GM18519 (cell line): ENCODE data around the gene SLC13A4.
"Not testable (repeated sequence)": the region's sequence is repeated elsewhere in the genome, so short reads cannot be mapped to it uniquely, and the experiment has no call there.

Source experiments
- ATAC-seq: cut with Tn5 transposase; IDR thresholded peaks from one replicate; pipeline ENCODE4 v1.9.1; 2021; ENCODE audit warnings: mild to moderate bottlenecking, moderate library complexity; ENCODE audit not compliant: unreplicated experiment, low FRiP score

Gene SLC13A4

DNA sequence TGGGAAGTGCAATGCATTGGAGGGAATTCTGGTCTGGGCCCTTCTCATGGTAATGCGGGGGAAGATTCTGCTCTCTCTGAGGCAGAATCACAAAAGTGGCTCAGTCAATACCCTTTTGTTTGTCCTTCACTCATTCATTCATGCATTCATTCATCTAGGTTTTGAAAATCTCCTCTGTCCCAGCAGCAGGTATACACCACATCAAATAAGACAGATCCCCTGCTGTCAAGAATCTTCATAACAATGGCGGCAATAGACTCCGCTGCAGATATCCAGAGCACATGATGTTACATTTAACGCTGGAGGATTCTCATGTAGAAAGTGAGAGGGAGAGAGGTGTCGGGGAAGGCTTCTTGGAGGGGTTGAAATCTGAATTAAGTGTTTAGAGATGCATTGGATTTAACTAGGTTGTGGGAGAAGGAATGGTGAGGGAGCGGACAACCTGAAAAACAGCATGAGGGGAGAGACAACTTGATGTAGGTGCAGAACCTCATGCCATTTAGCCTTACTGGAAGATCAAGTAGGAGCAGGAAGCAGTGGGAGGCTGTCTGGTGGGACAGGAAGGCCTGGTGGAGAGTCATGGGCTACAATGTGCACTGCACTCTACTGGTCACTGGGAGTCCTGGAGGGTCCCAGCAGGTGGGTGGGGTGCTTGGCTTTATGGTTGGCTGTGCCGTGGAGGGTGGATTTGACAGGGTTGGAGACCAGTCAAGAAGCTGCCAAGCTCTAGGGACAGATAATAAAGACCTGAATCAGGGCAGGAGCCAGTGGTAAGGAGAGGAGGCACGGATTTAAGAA lies 25.8 kb upstream of the SLC13A4 start:
- ATAC-seq, result no peak

DNA sequence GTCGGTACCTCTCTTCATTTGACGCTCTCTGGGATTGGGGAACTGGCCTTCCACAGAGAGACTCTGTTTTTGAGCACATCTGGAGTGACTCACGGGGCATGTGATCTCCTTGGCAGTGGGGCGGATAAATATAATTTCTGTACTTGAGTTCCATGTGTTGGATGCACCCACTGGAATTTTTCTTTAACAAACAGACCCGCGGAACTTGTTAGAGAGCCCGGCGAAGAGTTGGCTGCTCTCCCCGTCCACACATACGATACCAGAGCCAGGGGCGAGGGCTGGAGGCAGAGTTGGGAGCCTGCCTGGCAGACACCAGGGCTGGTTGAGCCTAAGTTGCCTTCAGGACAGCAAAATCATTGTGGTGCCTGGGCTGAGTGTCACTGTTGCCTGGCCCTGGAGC lies 20.8 kb upstream of the SLC13A4 start, which contains the start of gene FAM180A:
Gene FAM180A (minus strand): TSS at position 44 of the 400 bp plus-strand sequence. CDS start 233 bp downstream, outside the sequence.
- ATAC-seq, result no peak

DNA sequence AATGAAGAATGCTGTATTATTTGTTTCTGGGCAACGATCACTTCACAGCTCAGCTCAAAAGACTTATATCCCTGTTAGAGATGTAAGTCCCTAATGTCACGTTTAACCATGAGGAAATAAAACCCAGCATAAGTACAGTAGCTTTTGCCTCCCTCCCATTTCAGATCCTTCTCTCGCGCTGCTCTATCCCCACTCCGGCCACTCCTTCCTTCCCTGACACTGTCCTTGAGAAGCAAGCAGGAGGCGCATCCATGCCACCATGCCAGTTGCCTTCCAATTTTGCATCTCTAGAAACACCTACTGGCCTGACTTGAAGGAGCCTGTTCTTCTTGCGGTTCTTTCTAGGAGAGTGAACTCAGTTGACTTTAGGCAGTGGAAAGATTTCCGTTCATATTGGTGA lies 19.4 kb upstream of the SLC13A4 start:
- no peak for ATAC-seq

DNA sequence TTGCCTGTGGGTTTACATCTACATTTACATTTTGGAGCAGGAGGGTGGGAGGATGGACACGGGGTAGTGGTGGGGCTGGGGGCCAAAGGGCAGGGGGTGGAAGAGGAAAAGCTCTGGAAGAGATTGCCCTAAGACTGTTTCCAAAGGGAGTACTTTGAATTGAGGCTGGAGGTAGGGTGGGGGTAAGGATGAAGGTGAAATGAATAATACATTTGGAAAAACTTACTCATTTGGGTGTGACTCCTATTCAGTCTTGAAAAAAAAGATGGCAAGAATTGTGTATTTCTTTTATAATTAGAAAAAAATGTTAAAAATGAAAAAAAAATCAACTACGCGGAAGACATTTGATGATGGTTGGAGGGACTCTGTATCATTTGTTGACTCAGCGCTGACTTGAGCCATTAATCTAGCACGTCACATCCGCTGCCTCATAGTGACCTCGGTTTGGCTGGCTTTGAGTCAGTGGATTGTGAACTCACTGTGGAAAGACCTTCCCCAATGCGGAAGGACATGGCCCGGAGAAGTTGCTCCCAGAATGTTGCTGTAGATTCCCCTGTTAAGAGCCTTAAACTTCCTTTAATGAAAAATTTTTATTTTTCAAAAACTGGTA lies 17.8 kb upstream of the SLC13A4 start:
- ATAC-seq, result no peak

DNA sequence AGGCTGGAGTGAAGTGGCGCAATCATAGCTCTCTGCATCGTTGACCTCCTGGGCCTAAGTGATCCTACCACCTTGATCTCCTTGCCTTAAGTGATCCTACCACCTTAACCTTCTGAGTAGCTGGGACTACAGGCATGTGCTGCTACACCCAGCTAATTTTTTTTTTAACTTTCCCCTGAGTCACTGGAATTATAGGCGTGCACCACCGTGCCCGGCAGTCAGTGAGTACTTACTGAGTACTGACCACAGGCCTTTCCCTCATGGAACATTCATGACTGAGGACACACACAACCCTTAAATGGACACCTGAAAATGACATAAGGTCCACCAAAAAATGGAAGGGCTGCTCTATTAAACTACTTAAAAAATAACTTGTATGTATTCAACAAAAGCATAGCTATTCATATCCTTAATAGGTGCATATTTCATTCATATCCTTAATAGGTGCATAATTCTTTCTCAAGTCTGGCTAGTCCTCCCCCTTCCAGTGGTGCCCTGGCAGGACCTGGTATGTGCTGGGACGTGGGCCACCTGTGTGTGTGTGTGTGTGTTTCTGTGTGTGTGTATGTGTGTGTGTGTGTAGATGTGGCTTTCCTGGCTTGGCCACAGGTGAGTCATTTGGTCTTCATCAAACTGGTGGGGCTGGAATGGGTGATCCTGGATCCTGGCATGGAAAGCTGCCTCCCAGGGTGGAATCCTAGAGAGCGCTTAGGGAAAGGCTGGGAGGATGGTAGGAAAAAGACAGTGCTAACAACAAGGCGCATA lies 17.1 kb upstream of the SLC13A4 start:
- ATAC-seq, result no peak

DNA sequence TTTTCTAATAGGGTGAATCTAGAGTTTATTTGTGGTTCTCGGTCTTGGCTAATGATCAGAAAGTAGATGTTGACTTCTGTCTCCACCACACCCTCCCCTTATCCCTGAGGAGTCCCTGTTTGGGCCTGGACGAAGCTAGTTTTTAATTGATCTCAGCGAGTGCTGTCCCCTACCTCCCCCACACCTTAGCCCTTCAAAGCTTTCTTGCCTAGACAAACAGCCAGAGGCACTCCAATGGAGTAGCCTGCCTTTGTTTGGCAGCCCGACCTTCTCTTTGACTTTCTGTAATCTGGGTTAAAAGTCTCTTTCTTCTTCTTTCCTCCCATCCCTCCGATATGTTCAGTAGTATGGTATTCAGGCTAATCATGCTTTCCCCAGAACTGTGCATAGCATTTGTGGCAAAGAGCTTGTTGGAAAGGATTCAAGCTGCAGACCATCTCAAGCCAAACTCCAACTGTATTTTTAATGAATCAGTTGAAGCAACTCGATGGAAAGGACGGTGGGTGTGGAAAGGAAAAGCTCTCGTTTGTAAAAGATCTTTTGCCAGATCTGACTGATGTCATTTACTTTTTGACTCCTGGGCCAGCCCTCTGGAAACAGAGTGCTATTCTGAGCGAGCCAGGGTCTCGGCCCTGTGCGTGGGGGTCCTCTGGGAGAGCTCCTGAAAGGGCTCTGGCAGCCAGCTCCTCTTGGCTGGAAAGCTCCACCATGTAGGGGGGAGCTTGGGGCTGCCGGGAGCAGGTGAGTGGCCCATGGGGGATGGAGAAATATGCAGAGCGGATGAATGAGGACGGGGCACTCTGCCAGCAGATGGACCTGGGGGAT lies 16.1 kb upstream of the SLC13A4 start:
- ATAC-seq, result no peak

DNA sequence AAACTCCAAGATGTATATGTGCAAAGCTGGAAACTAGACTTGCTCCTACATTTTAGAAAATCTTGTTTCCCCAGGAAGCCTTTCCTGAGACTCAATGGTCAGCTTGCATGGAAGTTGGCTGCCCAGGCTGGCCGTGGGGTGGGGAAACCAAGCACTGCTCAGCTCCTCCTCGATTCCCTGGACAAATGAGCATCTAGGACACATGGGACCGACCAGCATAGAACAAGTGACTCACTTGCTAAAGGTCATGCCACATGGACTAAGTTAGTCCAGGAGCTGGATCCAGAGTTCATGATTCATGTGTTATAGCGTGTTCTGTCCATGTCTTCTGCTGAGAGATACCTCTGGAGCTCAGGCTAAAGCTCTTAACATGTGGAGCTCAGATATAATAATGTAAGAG lies 14.4 kb upstream of the SLC13A4 start:
- no peak for ATAC-seq

DNA sequence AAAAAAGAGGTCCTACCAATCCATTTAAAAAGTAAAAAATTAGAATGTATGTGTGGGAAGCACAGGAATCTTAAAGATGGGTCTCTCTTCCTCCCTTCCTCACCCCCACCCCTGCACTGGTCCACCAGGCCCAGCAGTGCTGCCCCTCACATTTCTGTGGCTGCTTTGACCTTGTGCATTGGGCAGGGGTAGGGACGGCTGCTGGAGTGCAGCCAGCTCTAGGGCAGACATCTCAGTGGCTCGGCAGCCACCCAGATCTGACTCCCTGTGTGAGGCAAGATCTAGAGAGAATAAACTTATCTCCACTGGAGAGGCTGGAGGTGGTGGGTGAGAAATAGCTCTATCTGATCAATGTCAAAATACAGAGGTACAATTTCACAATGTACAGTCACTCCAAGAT lies 13.9 kb upstream of the SLC13A4 start:
- ATAC-seq, result no peak

DNA sequence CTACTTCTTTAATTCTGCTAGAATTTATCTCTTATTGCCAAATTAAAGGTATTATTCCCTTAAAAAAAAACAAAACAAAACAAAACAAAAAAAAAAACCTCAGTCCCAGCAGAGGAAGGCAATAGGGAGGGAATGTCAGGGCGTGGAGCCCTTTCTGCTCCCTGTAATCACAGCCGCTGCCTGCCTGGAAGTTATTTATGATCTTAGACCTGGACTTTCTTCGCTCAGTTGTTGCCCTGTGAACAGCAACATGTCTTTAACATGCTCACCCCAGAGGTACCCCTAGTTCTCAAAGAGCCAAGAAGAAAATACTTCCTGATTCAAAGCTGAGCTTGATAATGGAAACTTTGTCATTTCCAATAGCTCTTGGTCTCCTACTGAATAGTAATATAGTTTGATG lies 12.9 kb upstream of the SLC13A4 start:
- no peak for ATAC-seq

DNA sequence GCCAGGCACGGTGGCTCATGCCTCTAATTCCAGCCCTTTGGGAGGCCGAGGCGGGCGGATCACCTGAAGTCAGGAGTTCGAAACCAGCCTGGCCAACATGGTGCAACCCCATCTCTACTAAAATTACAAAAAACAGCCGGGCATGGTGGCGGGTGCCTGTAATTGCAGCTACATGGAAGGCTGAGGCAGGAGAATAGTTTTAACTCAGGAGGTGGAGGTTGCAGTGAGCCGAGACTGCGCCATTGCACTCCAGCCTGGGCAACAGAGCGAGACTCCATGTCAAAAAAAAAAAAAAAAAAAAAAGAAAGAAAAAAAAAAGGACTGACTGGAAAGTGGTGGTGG lies 9.3 kb upstream of the SLC13A4 start:
- ATAC-seq, result not testable (repeated sequence)

DNA sequence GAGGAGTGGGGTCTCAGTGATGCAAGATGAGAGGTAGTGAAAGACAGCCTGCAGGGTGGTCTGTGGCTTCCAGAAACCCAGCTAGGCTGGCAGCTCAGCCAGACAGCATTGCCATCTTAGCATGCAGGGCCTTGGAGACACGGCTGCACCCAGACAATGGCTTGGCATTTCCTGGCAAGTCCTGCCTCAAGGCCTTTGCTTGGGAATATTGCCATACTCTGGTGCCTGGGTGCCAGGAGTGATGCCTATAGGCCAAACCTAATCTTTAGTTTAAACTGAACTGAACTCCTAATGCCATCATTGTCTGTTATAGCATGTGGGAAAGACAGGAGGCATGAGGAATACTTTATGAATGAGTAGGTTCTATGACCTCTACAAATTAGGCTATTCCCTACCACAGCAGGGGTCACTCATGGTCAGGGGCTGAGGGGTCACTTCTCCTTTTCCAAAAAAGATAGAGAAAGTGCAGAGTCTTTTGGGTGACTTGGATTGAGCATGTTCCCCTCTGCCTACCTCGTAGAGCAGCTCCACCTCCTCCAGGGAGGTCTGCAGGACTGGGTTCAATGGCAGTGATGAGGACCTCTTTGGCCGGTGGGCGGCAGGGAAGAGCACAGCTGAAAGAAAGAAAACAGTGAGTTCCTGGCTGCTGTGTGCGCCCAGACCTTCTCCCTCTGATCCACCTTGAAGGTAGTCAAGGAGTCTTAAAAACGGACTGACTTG lies 8.8 kb upstream of the SLC13A4 start:
- no peak for ATAC-seq

DNA sequence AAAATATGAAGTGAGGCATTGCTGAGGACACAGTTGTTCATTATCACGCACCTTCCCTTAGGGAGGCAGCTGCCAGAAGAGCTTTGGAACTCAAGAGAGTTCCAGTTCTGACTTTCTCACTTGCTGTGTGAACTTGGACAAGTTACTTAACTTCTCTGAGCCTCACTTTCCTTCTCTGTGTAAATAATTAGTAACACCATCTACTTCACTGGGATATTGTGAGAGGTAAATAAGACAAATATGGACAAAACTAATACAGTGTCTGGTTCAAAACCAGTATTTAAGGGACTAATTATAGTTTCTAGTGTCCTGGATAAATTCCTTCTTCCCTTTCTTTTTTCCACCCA lies 6.3 kb upstream of the SLC13A4 start:
- no peak for ATAC-seq

DNA sequence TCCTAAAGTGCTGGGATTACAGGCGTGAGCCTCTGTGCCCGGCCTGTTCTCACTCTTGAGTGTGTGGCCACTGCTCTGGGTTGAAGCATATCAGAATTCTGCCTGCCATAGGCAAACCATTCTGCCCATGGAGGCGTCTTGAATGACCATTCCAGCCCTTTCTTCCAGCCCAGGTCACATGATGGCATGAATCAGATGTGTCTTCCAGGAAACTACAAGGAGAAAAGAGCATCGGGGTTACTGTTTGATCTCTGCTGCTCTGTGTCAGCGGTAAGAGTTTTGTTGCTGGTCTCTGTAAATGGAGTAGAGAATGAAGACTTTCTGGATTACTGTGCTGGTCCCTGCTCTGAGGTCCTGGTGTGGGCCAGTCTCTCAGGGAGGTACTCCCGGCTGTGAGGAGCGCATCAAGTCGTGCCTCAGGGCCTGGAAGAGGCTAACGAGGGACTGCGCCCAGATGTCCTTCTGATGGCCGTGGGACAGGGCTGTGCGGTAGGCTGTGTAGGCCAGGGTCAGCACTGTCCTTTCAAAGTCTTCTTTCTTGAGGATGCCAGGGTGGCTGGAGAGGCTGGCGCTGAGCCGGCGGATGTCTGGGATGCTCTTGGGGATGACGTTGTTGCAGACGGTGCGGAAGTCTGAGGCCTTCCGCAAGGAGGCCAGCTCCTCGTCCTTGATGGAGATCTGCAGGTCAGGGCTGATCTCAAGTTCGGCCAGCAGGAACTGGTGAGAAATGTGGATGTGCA lies 5.8 kb upstream of the SLC13A4 start:
- no peak for ATAC-seq

DNA sequence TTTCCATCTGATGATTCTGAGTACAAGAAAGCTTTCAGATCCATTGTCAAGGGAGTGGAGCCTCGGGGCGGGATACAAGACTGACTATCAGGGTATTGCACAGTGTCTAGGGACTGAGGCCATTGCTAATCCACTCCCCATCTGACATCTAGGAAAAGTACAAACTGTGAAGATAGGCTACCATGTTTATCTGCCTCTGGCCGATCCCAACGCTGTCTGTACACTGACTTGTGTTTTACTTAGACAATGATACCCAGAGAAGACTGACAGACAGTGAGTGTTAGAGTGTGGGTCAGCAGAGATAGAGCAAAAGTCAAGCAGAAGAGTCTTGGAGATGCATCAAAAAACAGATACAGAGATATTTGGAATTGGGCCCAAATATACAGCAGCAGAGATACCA lies 3.1 kb upstream of the SLC13A4 start:
- ATAC-seq, result no peak

DNA sequence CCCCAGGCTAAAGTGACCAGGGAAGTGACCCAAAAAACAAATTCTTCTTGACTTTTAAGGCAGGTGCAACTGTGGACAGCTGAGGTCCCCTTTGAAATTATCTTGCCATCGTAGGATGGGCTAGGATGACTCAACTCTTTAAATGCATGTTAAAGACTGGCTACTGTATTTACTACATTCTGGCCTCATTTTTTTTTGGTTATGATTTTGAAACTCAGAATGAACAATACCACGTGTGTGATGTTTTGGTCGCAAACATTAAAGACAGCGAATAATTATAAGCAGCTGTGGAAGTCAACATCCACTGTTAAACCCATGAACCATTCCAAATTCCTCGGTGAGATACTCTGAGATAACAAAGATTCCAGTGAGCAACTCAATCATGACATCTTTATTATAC lies 1.2 kb upstream of the SLC13A4 start:
- ATAC-seq, result no peak

DNA sequence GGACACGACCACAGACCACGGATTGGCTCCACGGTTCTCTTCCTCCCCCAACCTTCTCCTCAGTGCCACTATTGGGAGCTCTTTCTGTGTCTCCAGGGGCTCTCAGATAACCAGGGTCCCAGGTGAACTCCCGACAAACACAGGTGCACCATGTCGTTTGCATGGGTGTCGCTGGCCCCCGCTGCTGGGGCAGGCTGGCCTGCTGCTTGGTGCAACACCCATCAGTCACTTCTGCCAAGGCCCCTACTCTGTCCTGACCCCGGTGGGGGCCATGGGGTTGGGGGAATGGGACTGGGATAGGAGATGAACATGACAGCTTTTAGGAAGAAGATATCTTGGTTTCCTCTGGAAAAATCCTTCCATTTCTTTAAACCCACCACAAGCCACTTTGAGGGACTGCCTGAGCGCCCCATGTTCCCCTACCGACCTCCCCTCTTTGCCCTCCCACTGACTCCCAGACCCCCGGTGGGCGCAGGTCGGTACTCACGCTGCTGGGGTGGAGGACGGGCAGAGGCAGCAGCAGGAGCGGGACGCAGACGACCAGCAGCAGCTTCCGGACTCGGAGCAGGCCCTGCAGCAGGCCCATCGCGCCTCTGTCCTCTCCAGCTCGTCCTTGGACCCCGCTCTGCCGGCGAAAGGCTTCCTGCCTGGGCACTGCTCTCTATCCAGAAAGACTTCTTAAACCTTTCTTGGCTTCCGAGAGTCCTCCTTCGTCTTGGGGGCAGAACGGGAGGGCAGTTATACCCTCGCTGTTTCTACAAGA lies 894 bp downstream of the SLC13A4 start:
- no peak for ATAC-seq

DNA sequence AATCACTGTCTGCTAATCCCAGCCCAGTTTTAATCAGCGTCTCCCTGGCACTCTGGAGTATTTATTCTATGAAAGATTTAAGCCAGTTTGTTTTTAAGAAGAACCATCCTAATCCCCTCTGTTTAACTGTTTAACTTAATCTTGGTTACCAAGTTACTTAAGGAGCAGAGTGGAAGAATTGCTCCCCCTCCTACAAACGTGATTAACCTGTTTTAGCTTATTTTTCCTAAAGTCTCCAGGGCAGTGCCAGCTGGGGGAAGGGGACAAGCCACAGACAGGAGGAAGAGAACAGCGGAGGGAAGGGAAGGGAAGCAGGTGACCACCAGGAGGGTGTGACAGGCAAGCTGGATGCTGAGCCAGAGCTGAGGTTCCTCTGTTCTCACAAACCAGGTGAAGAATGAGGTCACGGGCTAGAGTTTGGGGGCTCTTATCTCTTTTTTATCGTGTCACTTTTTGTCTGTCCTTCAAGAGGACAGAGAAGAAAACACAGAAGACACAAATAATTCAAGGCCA lies 1.7 kb downstream of the SLC13A4 start:
- ATAC-seq, result no peak

DNA sequence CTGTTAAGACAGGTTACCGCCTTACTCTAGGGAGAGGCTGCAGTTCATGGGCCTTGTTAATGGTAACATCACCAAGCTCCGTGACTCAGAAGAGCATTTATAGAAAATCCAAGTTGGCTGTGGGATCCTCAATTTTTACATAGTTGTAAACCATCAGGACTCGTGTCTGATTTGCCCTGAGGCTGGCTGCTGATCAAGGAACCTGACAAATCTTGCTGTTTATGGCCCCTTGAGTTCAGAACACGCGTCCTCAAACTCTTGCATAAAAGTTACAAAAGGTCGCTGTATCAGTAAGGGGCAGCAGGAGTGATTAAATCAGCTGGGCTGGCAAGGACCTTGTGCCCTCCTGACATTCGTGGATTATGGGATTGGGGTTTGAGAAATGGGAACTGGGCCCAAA lies 4.6 kb downstream of the SLC13A4 start:
- no peak for ATAC-seq
